ENCODE data around the gene CKLF. TPM values are rescaled to one million over a fixed set of nuclear protein-coding genes. Genes with fewer than 3 reads are reported as not detected.
"Not testable (repeated sequence)": the region's sequence is repeated elsewhere in the genome, so short reads cannot be mapped to it uniquely, and the experiment has no call there.

Gene CKLF
- polyA plus RNA-seq, 3 donors: 285 to 430 (median 374) TPM

DNA sequence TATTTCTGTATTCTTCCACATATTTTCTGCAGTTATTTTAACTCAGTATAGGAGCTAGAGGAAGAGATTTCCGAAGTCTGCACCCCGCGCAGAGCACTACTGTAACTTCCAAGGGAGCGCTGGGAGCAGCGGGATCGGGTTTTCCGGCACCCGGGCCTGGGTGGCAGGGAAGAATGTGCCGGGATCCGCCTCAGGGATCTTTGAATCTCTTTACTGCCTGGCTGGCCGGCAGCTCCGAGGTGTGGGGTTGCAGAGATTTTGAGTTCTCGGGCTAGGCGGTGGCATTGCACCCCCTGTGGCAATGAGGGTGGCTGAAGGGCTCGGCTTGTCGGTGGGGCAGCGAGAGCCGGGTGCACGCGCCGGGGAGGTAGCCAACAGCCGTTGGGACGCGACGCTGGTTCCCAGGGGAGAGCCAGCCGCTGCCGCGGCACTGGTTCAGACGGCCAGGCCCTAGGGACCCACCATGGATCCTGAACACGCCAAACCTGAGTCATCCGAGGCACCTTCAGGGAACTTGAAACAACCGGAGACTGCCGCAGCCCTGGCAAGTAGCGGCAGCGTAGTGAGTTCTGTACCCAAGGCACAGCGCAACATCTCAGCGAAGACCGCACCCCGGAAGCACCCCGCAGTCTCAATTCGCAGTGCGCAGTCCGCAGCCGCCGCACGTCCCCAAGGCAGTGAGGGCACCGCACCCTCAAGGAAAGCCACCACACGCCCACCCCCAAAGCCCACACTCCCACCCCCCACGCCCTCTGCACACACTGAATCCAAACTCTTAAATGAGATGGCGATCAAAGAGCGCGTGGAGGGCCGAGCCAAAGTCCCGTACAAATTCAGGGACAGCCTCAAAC lies 13.9 kb downstream of the CKLF start, which contains the start of gene CMTM1:
Gene CMTM1 (plus strand): TSS at position 389 of the 851 bp plus-strand sequence. CDS start 75 bp downstream, at position 464.
- no peak for TF ChIP-seq CTCF (IDR thresholded peaks at IDR 0.05)
- H3K4me3 ChIP-seq (replicated peaks in 1 of 3; ENCODE audit: low read depth in 2 of 3, low read length in 3 of 3): no peak within 1 kb of the TSS
- H3K27me3 Mint-ChIP-seq (ENCODE audit: low read depth in 3 of 3): no peaks in the 10 kb centered on the region
- peaks cover 7 to 31% of the 10 kb centered on the region in 2 donors for H3K4me1 ChIP-seq (ENCODE audit: control insufficient read depth in 1 of 2, insufficient read depth in 2 of 2, low read length in 2 of 2)
- peaks cover 67% of the 10 kb centered on the region for H4K20me1 ChIP-seq (ENCODE audit: insufficient read depth, low read length)
- WGBS (ENCODE audit: insufficient coverage): 98% methylated on average over 50 of the region's 54 CpGs
- peaks cover 49% of the 10 kb centered on the region for H3K79me2 ChIP-seq (ENCODE audit: insufficient read depth, low read length)
- H3K4me3 Mint-ChIP-seq: no peak within 1 kb of the TSS
- peak within 1 kb of the TSS in 1 of 2 donors; percentile 59 for H3K27ac ChIP-seq (ENCODE audit: low read depth in 1 of 2, low read length in 2 of 2)
- intact Hi-C loops (cut with micrococcal nuclease): loop anchor here in 1 of 2 donors (5.0 kb wide), 1 partner anchor 36 kb away; the partner anchor contains the start of gene CMTM3
- peak within 1 kb of the TSS in 2 of 7 donors; percentile 25 to 38 for H3K27ac Mint-ChIP-seq
- no peak within 1 kb of the TSS for H2AFZ ChIP-seq (ENCODE audit: insufficient read depth, low read depth, low read length, poor library complexity, severe bottlenecking)
- peaks cover 66 to 81% of the 10 kb centered on the region in 2 donors for H3K36me3 Mint-ChIP-seq
- H3K27me3 ChIP-seq (ENCODE audit: control insufficient read depth in 2 of 2, insufficient read depth in 2 of 2, low read length in 2 of 2): no peaks in the 10 kb centered on the region
- H3K9me3 ChIP-seq (replicated peaks in 1 of 2; ENCODE audit: control insufficient read depth in 1 of 2, insufficient read depth in 1 of 2, low read length in 2 of 2): no peaks in the 10 kb centered on the region
- H3K4me1 Mint-ChIP-seq: peaks cover 22% of the 10 kb centered on the region
- DNase-seq: no peak
- H3K36me3 ChIP-seq (replicated peaks in 1 of 2; ENCODE audit: control insufficient read depth in 1 of 2, insufficient read depth in 2 of 2, low read length in 2 of 2): peaks cover 48 to 68% of the 10 kb centered on the region in 2 donors
- H3K9ac ChIP-seq (ENCODE audit: insufficient read depth, low read length, poor library complexity, severe bottlenecking): no peak within 1 kb of the TSS
- no peak within 1 kb of the TSS for H3K4me2 ChIP-seq (replicated peaks; ENCODE audit: extremely low read depth, low read length, poor library complexity, severe bottlenecking)
- H3K9me3 Mint-ChIP-seq: peaks cover 0 to 4% (median 0%) of the 10 kb centered on the region in 7 donors

GRCh38 chr16:66567270-66567669 lies 14.9 kb downstream of the CKLF start:
- WGBS (ENCODE audit: insufficient coverage): no CpG with 5 or more reads among the region's 3 CpGs
- not testable (repeated sequence) for H3K27me3 Mint-ChIP-seq (ENCODE audit: low read depth in 3 of 3); H3K4me3 Mint-ChIP-seq; H3K4me3 ChIP-seq (replicated peaks in 1 of 3; ENCODE audit: low read depth in 2 of 3, low read length in 3 of 3); H3K9ac ChIP-seq (ENCODE audit: insufficient read depth, low read length, poor library complexity, severe bottlenecking); H2AFZ ChIP-seq (ENCODE audit: insufficient read depth, low read depth, low read length, poor library complexity, severe bottlenecking); H3K9me3 Mint-ChIP-seq; H3K4me2 ChIP-seq (replicated peaks; ENCODE audit: extremely low read depth, low read length, poor library complexity, severe bottlenecking); H3K27ac ChIP-seq (ENCODE audit: low read depth in 1 of 2, low read length in 2 of 2); H3K9me3 ChIP-seq (replicated peaks in 1 of 2; ENCODE audit: control insufficient read depth in 1 of 2, insufficient read depth in 1 of 2, low read length in 2 of 2); DNase-seq; H3K27me3 ChIP-seq (ENCODE audit: control insufficient read depth in 2 of 2, insufficient read depth in 2 of 2, low read length in 2 of 2); H3K27ac Mint-ChIP-seq
- Mint-ChIP-seq H3K4me1 (peaks cover 22% of the 10 kb centered on the region), H3K36me3 (peaks cover 61 to 76% of the 10 kb centered on the region in 2 donors)
- Histone ChIP-seq H4K20me1 (ENCODE audit: insufficient read depth, low read length) (peaks cover 57% of the 10 kb centered on the region), H3K79me2 (ENCODE audit: insufficient read depth, low read length) (peaks cover 39% of the 10 kb centered on the region), H3K36me3 (replicated peaks in 1 of 2; ENCODE audit: control insufficient read depth in 1 of 2, insufficient read depth in 2 of 2, low read length in 2 of 2) (peaks cover 44 to 58% of the 10 kb centered on the region in 2 donors), H3K4me1 (ENCODE audit: control insufficient read depth in 1 of 2, insufficient read depth in 2 of 2, low read length in 2 of 2) (peaks cover 7 to 24% of the 10 kb centered on the region in 2 donors)
- intact Hi-C loops (cut with micrococcal nuclease): loop anchor here in 1 of 2 donors (5.0 kb wide), 1 partner anchor 35 kb away; the partner anchor contains the start of gene CMTM3

Data from CD14-positive monocyte (primary cell).